Fibroblast of villous mesenchyme (primary cell): Measurements from ENCODE around the gene ZFHX3. TPM values are rescaled to one million over a fixed set of nuclear protein-coding genes. Genes with fewer than 3 reads are reported as not detected.

Experiments used
- DNase-seq: peaks from one replicate; pipeline ENCODE4 v3.0.0-alpha.2; 2010; ENCODE audit warnings: low read depth
- H3K4me3 ChIP-seq: 2 replicates; pipeline ENCODE4 v1.5.1; 2011; ENCODE audit warnings: low read depth, mild to moderate bottlenecking, low read length
- total RNA-seq: library from RNA; depleted of rRNA; stranded (reverse); fragments of >200 nt; gene quantifications from 2 replicates; pipeline ENCODE4 v1.2.3, GENCODE V29; 2012
- TF ChIP-seq, protein P1 (sequence below): IDR thresholded peaks from 2 replicates; pipeline ENCODE4 v1.5.1; 2012; ENCODE audit warnings: low read depth, mild to moderate bottlenecking, low read length; ENCODE audit not compliant: insufficient read depth

The ZFHX3 gene
- total RNA-seq, 1 donor: 3.9 TPM

DNA sequence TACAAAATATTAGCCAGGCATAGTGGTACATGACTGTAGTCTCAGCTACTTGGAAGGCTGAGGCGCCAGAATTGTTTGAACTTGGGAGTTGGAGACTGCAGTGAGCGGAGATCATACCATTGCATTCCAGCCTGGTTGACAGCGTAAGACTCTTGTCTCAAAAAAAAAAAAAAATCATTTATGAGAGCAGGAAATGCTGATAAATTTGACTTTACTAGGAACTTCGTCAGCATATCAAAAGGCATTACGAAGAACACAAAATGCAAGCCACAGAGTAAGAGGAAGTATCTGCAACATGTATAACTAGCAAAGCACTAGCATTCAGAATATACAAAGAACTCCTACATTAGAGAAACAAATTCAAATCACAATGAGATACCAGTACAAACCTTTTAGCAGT, 279.3 kb downstream of the ZFHX3 start:
- TF ChIP-seq, protein P1, sequence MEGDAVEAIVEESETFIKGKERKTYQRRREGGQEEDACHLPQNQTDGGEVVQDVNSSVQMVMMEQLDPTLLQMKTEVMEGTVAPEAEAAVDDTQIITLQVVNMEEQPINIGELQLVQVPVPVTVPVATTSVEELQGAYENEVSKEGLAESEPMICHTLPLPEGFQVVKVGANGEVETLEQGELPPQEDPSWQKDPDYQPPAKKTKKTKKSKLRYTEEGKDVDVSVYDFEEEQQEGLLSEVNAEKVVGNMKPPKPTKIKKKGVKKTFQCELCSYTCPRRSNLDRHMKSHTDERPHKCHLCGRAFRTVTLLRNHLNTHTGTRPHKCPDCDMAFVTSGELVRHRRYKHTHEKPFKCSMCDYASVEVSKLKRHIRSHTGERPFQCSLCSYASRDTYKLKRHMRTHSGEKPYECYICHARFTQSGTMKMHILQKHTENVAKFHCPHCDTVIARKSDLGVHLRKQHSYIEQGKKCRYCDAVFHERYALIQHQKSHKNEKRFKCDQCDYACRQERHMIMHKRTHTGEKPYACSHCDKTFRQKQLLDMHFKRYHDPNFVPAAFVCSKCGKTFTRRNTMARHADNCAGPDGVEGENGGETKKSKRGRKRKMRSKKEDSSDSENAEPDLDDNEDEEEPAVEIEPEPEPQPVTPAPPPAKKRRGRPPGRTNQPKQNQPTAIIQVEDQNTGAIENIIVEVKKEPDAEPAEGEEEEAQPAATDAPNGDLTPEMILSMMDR: no peak
- H3K4me3 ChIP-seq: no peak overlapping the region
- DNase-seq: peak; percentile 23

DNA sequence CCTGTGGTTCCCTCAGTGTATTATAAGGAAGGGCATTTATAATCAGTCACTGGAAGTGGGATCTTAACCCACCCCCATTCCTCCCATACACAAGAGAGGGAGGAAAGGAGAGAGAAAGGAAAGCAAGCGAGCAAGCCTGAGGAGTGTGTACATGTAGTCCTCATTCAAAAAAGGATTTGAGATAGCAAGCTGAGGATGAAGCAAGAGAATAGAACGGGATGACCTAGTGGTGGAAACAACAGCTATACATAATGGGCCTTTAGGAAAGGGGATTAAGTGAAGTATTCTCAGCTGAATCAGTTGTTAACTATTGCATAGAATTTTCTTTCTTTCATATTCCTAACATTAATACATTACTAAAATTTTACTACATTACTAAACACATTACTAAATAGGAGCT, 281.4 kb downstream of the ZFHX3 start:
- TF ChIP-seq, protein P1: no peak
- no peak overlapping the region for H3K4me3 ChIP-seq
- DNase-seq: no peak

DNA sequence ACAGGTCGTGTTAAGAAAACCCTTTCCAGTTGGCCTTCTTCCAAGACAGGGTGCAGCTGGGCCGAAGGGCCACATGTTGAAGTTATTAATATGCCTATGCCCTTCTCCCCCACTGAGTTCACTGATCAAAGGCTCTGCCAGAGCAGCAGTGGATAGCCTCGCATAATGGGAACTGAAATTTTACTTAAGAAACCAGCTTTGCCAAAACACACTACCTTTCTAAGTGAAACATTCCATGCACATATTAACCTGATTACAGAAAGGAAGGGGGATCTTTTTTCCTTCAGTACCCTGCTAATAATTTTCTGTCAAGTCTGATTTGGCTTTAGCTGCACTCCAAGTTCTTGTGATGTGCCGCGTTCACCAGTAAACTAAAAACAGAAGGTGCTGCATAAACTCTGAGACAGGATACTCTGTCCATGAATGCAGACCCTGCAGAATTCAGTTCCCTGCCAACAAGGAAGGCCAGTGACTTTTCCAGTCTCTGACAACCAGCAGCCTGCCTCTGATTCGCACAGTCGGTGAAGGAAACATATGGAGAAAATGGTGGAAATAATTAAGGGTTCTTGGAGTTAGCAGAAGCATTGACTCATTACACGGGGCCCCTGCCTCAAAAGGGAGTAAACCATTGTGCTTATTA, 283.8 kb downstream of the ZFHX3 start:
- no peak for DNase-seq

DNA sequence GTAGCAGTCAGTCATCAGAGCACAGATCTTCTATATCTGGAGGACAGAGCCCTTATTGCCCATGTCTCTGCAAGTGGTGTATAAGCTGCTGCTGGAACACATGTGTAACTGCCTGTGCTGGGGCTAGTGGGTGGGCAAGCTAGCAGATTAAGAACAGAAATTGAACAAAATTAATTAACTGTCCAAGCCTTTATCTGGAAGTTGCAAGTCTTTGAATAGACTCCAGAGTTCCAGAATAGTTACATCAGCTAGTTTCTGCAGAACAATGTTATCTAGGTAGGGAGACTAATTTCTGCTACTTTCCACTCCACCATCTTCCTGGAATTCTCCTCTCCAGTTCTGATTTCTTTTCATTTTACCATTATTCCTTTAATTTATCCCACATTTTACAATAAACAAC, 287.3 kb downstream of the ZFHX3 start:
- DNase-seq: no peak
- TF ChIP-seq, protein P1: no peak
- no peak overlapping the region for H3K4me3 ChIP-seq

More for the DNA sequence above, 283.8 kb downstream of the ZFHX3 start:
- no peak overlapping the region for H3K4me3 ChIP-seq
- TF ChIP-seq, protein P1: no peak

DNA sequence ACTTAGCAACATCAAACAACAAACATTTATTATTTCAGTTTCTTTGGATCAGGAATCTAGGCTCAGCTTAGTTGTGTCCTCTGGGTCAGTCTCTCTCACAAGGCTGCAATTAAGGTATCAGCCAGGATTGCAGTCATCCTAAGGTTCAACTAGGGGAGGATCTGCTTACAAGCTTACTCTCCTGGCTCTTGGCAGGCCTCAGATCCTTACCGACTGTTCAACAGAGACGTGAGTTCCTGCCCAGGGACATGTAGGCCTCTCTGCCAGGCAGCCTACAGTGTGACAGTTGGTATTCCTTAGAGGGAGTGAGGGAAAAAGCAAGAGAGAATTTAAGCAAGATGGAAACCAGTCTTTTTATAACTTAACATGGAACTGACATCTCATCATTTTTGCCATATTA, 294.0 kb downstream of the ZFHX3 start:
- no peak for DNase-seq
- TF ChIP-seq, protein P1: no peak
- no peak overlapping the region for H3K4me3 ChIP-seq

DNA sequence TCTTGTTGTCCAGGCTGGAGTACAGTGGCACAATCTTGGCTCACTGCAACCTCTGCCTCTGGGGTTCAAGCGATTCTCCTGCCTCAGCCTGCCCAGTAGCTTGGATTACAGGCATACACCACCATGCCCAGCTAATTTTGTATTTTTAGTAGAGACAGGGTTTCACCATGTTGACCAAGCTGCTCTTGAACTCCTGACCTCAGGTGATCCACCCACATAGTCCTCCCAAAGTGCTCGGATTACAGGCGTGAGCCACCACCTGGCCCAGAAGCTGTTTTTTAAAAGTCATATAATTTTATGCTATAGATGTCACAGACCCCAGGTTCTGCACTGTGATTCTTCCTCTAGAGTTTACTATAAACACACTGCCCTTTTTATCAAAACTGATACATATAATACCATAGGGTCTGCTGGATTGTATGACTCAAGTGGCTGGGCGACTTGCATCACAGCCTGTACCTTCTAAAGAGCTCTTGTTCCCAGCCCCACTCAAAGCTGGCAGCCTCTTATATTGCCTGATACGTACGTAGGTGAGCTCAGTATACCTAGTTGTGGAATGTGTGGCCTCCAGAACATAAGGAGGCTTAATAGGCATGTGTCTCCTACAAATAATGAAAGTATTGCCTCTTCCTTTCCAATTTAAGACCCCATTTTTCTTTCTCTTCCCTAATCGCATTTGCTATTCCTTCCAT, 295.8 kb downstream of the ZFHX3 start:
- TF ChIP-seq, protein P1: no peak
- no peak overlapping the region for H3K4me3 ChIP-seq
- no peak for DNase-seq

DNA sequence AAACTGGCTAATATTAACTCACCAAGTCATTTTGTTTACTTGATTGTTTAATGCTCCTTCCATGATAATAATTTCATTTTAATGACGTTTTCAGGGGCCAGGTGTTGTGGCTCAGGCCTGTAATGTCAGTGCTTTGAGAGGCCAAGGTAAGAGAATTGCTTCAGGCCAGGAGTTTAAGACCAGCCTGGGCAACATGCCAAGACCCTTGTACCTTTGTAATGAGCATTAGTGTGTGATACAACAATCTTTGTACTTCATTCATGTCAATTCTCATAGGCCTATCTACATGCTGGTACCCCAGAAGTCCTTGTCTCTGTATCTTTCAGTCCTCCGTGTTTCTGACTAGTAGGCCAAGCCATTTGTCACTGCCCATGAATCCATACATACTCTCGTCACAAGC, 296.9 kb downstream of the ZFHX3 start:
- no peak overlapping the region for H3K4me3 ChIP-seq
- TF ChIP-seq, protein P1: no peak
- no peak for DNase-seq
